OCI-LY7 (cell line): ENCODE data around the gene SCARF2.

Source experiments
- EZH2phosphoT487 ChIP-seq: fragments of 200-600 bp; sonication (generic); IDR thresholded peaks from 2 replicates; pipeline ENCODE4 v1.6.1; 2018; ENCODE audit warnings: low read depth, borderline replicate concordance, mild to moderate bottlenecking, mixed run types, antibody characterized with exemption, low read length, moderate library complexity, mixed read lengths
- TF ChIP-seq, protein P1 (sequence below): fragments of 200-600 bp; sonication (generic); conservative IDR thresholded peaks from 2 replicates; pipeline ENCODE4 v1.5.1; 2014; ENCODE audit warnings: mild to moderate bottlenecking, antibody characterized with exemption, low read length, moderate library complexity, mixed read lengths

GRCh38 chr22:20427104-20427944, 10.3 kb downstream of the SCARF2 start:
- TF ChIP-seq, protein P1, sequence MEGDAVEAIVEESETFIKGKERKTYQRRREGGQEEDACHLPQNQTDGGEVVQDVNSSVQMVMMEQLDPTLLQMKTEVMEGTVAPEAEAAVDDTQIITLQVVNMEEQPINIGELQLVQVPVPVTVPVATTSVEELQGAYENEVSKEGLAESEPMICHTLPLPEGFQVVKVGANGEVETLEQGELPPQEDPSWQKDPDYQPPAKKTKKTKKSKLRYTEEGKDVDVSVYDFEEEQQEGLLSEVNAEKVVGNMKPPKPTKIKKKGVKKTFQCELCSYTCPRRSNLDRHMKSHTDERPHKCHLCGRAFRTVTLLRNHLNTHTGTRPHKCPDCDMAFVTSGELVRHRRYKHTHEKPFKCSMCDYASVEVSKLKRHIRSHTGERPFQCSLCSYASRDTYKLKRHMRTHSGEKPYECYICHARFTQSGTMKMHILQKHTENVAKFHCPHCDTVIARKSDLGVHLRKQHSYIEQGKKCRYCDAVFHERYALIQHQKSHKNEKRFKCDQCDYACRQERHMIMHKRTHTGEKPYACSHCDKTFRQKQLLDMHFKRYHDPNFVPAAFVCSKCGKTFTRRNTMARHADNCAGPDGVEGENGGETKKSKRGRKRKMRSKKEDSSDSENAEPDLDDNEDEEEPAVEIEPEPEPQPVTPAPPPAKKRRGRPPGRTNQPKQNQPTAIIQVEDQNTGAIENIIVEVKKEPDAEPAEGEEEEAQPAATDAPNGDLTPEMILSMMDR: no peak
- no peak for TF ChIP-seq EZH2phosphoT487
